Bronchial epithelial cell (primary cell): Measurements from ENCODE around the gene GNG7. TPM values are rescaled to one million over a fixed set of nuclear protein-coding genes. Genes with fewer than 3 reads are reported as not detected.

Source experiments
- total RNA-seq: library from RNA; depleted of rRNA; stranded (reverse); fragments of >200 nt; gene quantifications from 2 replicates; pipeline ENCODE4 v1.2.1, GENCODE V29; 2014

GNG7 gene
- total RNA-seq, 1 donor from 2014 or later: under 0.01 TPM

Other genes with a start within 250 kb of the GNG7 start
- gene LMNB2, start 245.7 kb downstream of the GNG7 start, total RNA-seq: 54.0 and 74.5 TPM in 2 replicates
- 25.8 and 26.1 TPM in 2 replicates for gene GADD45B, start 226.6 kb downstream of the GNG7 start, total RNA-seq
- gene DIRAS1, start 18.7 kb upstream of the GNG7 start, total RNA-seq: under 0.01 TPM in 2 replicates
- 24.0 and 38.9 TPM in 2 replicates for gene SLC39A3, start 37.3 kb upstream of the GNG7 start, total RNA-seq
- gene SGTA, start 80.6 kb upstream of the GNG7 start, total RNA-seq: 19.7 and 26.5 TPM in 2 replicates
- 55.6 and 86.4 TPM in 2 replicates for gene THOP1, start 82.8 kb upstream of the GNG7 start, total RNA-seq
- gene ZNF554, start 117.2 kb upstream of the GNG7 start, total RNA-seq: 3.2 and 3.9 TPM in 2 replicates
- gene ZNF555, start 138.8 kb upstream of the GNG7 start, total RNA-seq: 4.6 and 4.7 TPM in 2 replicates
- gene ZNF556, start 164.6 kb upstream of the GNG7 start, total RNA-seq: 2.0 and 2.4 TPM in 2 replicates
- 11.1 and 11.6 TPM in 2 replicates for gene ZNF57, start 198.2 kb upstream of the GNG7 start, total RNA-seq
- 7.9 and 9.2 TPM in 2 replicates for gene ZNF77, start 242.3 kb upstream of the GNG7 start, total RNA-seq